Neural cell (in vitro differentiated cells): Measurements from ENCODE around the gene MAP4K2. TPM values are rescaled to one million over a fixed set of nuclear protein-coding genes. Genes with fewer than 3 reads are reported as not detected.

Experiments used
- H2AFZ ChIP-seq: fragments of 200-600, 300-800 bp; sonication (generic), shearing (Covaris generic); 2 replicates; pipeline ENCODE4 v1.6.0; 2014; ENCODE audit warnings: low read depth, mild to moderate bottlenecking, antibody characterized with exemption, low read length, moderate library complexity
- H3F3A ChIP-seq: fragments of 200-600 bp; shearing (Covaris generic); 2 replicates; pipeline ENCODE4 v1.6.1; 2016; ENCODE audit warnings: mild to moderate bottlenecking, moderate library complexity, mixed read lengths, antibody characterized with exemption, low read length; ENCODE audit not compliant: insufficient read depth, poor library complexity, severe bottlenecking
- H3K27ac ChIP-seq: fragments of 200-600, 300-800 bp; sonication (generic), shearing (Covaris generic); 2 replicates; pipeline ENCODE4 v1.5.1; 2014; ENCODE audit warnings: mild to moderate bottlenecking, low read length, moderate library complexity
- H3K27me3 ChIP-seq: fragments of 300-800, 200-600 bp; sonication (generic), shearing (Covaris generic); 2 replicates; pipeline ENCODE4 v1.6.0; 2014; ENCODE audit warnings: mild to moderate bottlenecking, low read depth, low read length, moderate library complexity; ENCODE audit not compliant: insufficient read depth
- H3K36me3 ChIP-seq: fragments of 300-800, 200-600 bp; sonication (generic), shearing (Covaris generic); 2 replicates; pipeline ENCODE4 v1.5.1; 2014; ENCODE audit warnings: mild to moderate bottlenecking, antibody characterized with exemption, low read length, moderate library complexity; ENCODE audit not compliant: insufficient read depth
- H3K4me2 ChIP-seq: fragments of 300-800, 200-600 bp; sonication (generic), shearing (Covaris generic); 2 replicates; pipeline ENCODE4 v1.6.0; 2014; ENCODE audit warnings: mild to moderate bottlenecking, low read length
- H3K4me3 ChIP-seq: fragments of 300-800, 200-600 bp; sonication (generic), shearing (Covaris generic); 2 replicates; pipeline ENCODE4 v1.5.1; 2014; ENCODE audit warnings: mild to moderate bottlenecking, low read length, moderate library complexity
- H3K79me2 ChIP-seq: fragments of 200-600 bp; shearing (Covaris generic); replicated peaks from 2 replicates; pipeline ENCODE4 v1.6.0; 2014; ENCODE audit warnings: mild to moderate bottlenecking, low read length, moderate library complexity; ENCODE audit not compliant: insufficient read depth
- H3K9ac ChIP-seq: fragments of 300-800, 200-600 bp; sonication (generic), shearing (Covaris generic); 2 replicates; pipeline ENCODE4 v1.6.1; 2016; ENCODE audit warnings: mild to moderate bottlenecking, low read length, mixed read lengths
- H3K9me2 ChIP-seq: fragments of 200-600 bp; shearing (Covaris generic); 2 replicates; pipeline ENCODE4 v1.6.1; 2016; ENCODE audit warnings: mild to moderate bottlenecking, low read length, mixed read lengths; ENCODE audit not compliant: insufficient read depth
- H3K9me3 ChIP-seq: fragments of 200-600, 300-800 bp; sonication (generic), shearing (Covaris generic); 2 replicates; pipeline ENCODE4 v1.6.1; 2016; ENCODE audit warnings: mild to moderate bottlenecking, mixed run types, low read length, moderate library complexity, mixed read lengths
- H4K20me1 ChIP-seq: fragments of 200-600 bp; shearing (Covaris generic); 2 replicates; pipeline ENCODE4 v1.6.1; 2016; ENCODE audit warnings: mild to moderate bottlenecking, mixed run types; ENCODE audit not compliant: insufficient read depth
- EP300 ChIP-seq: fragments of 450-650 bp; conservative IDR thresholded peaks from 2 replicates; pipeline ENCODE4 v1.6.1; 2014; ENCODE audit warnings: antibody characterized with exemption, mild to moderate bottlenecking, moderate library complexity; ENCODE audit not compliant: poor library complexity, severe bottlenecking
- EZH2 ChIP-seq: fragments of 200-600, 300-800 bp; shearing (Covaris generic), sonication (generic); IDR thresholded peaks from 2 replicates; pipeline ENCODE4 v1.6.1; 2014; ENCODE audit warnings: antibody characterized with exemption, low read length, borderline replicate concordance, mild to moderate bottlenecking; ENCODE audit not compliant: insufficient read depth, poor library complexity, severe bottlenecking
- MXI1 ChIP-seq: fragments of 450-650 bp; conservative IDR thresholded peaks from 2 replicates; pipeline ENCODE4 v1.6.1; 2014; ENCODE audit warnings: antibody characterized with exemption, mild to moderate bottlenecking; ENCODE audit not compliant: poor library complexity, severe bottlenecking
- POLR2AphosphoS5 ChIP-seq: IDR thresholded peaks from 2 replicates; pipeline ENCODE4 v1.6.1; 2012
- RAD21 ChIP-seq: fragments of 450-650 bp; conservative IDR thresholded peaks from 2 replicates; pipeline ENCODE4 v1.6.1; 2014; ENCODE audit warnings: antibody characterized with exemption, mild to moderate bottlenecking, moderate library complexity
- SMC3 ChIP-seq: fragments of 450-650 bp; conservative IDR thresholded peaks from 2 replicates; pipeline ENCODE4 v1.6.1; 2014; ENCODE audit warnings: antibody characterized with exemption, mild to moderate bottlenecking, moderate library complexity; ENCODE audit not compliant: poor library complexity
- TAF1 ChIP-seq: IDR thresholded peaks from 2 replicates; pipeline ENCODE4 v1.6.1; 2012; ENCODE audit warnings: low read depth
- polyA plus RNA-seq: library from polyadenylated mRNA; depleted of rRNA; stranded (reverse); fragments of >200 nt; gene quantifications from 2 replicates; pipeline ENCODE4 v1.2.3, GENCODE V29; 2014
- TF ChIP-seq, protein P1 (sequence below): fragments of 450-650 bp; IDR thresholded peaks from 2 replicates; pipeline ENCODE4 v1.5.1; 2014; ENCODE audit warnings: antibody characterized with exemption, mild to moderate bottlenecking, moderate library complexity; ENCODE audit not compliant: poor library complexity, severe bottlenecking
- TF ChIP-seq, protein P2 (sequence below): IDR thresholded peaks from 2 replicates; pipeline ENCODE4 v1.6.1; 2012; ENCODE audit warnings: borderline replicate concordance

MAP4K2 gene
- polyA plus RNA-seq, 1 donor from 2014 or later: 12.4 TPM

DNA sequence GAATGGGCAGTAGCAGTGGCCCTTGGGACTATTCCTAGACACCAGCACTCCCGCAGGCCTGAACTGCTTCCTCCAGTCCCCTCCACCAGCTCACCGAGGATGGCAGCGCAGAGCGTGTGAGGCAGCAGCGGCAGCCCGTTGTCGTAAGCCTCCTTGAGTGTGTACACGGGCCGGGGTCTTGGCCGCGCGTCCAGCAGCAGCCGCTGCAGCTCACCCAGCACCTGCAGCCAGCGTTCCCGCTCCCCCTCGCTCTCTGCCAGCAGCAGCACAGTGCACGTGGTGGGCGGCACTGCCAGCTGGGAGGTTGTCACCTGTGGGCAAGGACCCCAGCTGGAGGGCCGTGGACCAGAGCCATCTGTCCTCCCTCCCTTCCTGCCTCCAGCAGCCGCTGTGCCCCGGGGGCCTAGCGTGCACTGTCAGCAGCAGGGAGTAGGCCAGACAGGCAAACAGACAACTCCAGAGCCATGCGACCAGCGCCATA is 28.4 kb upstream of the MAP4K2 start:
- Histone ChIP-seq H3K4me3 (no peak overlapping the region), H3K36me3 (no peaks in the 10 kb centered on the region), H4K20me1 (no peaks in the 10 kb centered on the region), H3K79me2 (no peaks in the 10 kb centered on the region), H3K4me2 (no peak overlapping the region), H3K9ac (no peak overlapping the region), H3K27ac (no peak overlapping the region), H3K27me3 (no peaks in the 10 kb centered on the region), H3F3A (no peaks in the 10 kb centered on the region), H3K9me2 (no peaks in the 10 kb centered on the region), H3K9me3 (no peaks in the 10 kb centered on the region), H2AFZ (no peak overlapping the region)
- no peak for TF ChIP-seq EP300
- TF ChIP-seq SMC3: no peak
- TF ChIP-seq, protein P1, sequence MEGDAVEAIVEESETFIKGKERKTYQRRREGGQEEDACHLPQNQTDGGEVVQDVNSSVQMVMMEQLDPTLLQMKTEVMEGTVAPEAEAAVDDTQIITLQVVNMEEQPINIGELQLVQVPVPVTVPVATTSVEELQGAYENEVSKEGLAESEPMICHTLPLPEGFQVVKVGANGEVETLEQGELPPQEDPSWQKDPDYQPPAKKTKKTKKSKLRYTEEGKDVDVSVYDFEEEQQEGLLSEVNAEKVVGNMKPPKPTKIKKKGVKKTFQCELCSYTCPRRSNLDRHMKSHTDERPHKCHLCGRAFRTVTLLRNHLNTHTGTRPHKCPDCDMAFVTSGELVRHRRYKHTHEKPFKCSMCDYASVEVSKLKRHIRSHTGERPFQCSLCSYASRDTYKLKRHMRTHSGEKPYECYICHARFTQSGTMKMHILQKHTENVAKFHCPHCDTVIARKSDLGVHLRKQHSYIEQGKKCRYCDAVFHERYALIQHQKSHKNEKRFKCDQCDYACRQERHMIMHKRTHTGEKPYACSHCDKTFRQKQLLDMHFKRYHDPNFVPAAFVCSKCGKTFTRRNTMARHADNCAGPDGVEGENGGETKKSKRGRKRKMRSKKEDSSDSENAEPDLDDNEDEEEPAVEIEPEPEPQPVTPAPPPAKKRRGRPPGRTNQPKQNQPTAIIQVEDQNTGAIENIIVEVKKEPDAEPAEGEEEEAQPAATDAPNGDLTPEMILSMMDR: no peak
- TF ChIP-seq EZH2: no peak
- TF ChIP-seq POLR2AphosphoS5: no peak
- TF ChIP-seq, protein P2, sequence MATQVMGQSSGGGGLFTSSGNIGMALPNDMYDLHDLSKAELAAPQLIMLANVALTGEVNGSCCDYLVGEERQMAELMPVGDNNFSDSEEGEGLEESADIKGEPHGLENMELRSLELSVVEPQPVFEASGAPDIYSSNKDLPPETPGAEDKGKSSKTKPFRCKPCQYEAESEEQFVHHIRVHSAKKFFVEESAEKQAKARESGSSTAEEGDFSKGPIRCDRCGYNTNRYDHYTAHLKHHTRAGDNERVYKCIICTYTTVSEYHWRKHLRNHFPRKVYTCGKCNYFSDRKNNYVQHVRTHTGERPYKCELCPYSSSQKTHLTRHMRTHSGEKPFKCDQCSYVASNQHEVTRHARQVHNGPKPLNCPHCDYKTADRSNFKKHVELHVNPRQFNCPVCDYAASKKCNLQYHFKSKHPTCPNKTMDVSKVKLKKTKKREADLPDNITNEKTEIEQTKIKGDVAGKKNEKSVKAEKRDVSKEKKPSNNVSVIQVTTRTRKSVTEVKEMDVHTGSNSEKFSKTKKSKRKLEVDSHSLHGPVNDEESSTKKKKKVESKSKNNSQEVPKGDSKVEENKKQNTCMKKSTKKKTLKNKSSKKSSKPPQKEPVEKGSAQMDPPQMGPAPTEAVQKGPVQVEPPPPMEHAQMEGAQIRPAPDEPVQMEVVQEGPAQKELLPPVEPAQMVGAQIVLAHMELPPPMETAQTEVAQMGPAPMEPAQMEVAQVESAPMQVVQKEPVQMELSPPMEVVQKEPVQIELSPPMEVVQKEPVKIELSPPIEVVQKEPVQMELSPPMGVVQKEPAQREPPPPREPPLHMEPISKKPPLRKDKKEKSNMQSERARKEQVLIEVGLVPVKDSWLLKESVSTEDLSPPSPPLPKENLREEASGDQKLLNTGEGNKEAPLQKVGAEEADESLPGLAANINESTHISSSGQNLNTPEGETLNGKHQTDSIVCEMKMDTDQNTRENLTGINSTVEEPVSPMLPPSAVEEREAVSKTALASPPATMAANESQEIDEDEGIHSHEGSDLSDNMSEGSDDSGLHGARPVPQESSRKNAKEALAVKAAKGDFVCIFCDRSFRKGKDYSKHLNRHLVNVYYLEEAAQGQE: no peak
- no peak for TF ChIP-seq TAF1
- no peak for TF ChIP-seq RAD21
- TF ChIP-seq MXI1: no peak

DNA sequence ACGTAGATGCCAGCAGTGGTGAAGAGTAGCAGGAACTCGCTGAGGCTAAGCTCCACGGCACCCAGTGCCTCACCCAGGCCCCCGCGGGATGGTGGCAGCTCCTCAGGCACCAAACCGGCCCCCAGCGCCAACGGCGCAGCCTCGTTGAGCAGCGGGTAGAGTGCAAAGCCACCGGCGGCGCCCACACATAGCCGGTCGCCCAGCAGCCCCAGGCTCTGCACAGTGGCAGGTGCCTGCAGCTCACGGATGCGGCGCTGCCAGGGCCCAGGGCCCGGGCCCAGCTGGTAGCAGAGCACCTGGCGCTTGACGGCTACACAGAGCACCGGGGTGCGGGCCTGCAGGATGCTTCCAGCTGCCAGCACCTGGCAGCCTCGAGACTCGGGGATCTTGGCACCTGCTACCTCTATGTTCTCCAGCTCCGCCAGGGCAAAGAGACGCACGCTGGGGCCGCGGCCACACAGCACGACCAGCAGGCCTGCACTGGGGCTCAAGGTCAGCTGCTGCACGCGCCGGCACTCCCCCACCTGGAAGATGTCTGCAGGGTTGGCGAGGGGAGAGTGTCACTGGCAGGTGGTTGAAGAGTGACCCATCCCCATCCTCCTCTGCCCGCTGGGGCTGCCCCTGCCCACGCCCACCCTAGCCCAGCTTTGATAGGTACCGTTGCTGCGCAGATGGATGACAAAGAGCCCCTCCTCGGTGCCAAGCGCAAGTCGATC is 26.7 kb upstream of the MAP4K2 start:
- Histone ChIP-seq H3K4me3 (no peak overlapping the region), H2AFZ (no peak overlapping the region), H3K36me3 (no peaks in the 10 kb centered on the region), H3K4me2 (no peak overlapping the region), H3K79me2 (no peaks in the 10 kb centered on the region), H3K27ac (no peak overlapping the region), H3F3A (no peaks in the 10 kb centered on the region), H3K27me3 (no peaks in the 10 kb centered on the region), H3K9me3 (no peaks in the 10 kb centered on the region), H3K9ac (no peak overlapping the region), H3K9me2 (no peaks in the 10 kb centered on the region), H4K20me1 (no peaks in the 10 kb centered on the region)
- TF ChIP-seq, protein P2: no peak
- TF ChIP-seq RAD21: no peak
- no peak for TF ChIP-seq TAF1
- no peak for TF ChIP-seq EZH2
- TF ChIP-seq, protein P1: no peak
- TF ChIP-seq POLR2AphosphoS5: no peak
- TF ChIP-seq SMC3: no peak
- TF ChIP-seq MXI1: no peak
- TF ChIP-seq EP300: no peak
